SKM-1 (cell line): Measurements from ENCODE around the gene RPL11.
"Not testable (repeated sequence)": the region's sequence is repeated elsewhere in the genome, so short reads cannot be mapped to it uniquely, and the experiment has no call there.

Experiments used
- DNase-seq: peaks from one replicate; lab custom pipeline; 2025; ENCODE audit not compliant: unreplicated experiment; lab: John Stamatoyannopoulos, UW

Gene RPL11

DNA sequence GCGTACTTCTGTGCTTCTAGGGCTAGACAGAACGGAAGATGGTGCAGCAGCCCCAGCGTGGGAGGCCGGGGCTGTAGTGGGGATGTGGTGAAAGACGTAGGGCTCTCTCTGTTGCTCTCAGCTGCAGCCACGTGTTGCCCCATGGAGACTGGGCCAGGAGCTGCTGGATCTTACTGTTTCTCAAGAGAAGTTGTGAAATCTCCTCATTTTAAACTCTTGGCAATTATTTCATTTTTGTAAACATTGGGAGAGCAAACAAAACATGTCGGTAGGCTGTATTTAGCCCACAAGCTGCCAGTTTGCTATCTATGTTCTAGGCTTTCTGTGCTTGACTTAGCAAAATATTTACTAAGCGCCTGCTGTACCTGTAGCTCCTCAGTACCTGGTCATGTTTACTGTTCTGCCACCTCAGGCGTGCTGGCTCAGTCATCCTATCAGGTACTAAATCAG, 35.8 kb downstream of the RPL11 start:
- peak; percentile 54 for DNase-seq

DNA sequence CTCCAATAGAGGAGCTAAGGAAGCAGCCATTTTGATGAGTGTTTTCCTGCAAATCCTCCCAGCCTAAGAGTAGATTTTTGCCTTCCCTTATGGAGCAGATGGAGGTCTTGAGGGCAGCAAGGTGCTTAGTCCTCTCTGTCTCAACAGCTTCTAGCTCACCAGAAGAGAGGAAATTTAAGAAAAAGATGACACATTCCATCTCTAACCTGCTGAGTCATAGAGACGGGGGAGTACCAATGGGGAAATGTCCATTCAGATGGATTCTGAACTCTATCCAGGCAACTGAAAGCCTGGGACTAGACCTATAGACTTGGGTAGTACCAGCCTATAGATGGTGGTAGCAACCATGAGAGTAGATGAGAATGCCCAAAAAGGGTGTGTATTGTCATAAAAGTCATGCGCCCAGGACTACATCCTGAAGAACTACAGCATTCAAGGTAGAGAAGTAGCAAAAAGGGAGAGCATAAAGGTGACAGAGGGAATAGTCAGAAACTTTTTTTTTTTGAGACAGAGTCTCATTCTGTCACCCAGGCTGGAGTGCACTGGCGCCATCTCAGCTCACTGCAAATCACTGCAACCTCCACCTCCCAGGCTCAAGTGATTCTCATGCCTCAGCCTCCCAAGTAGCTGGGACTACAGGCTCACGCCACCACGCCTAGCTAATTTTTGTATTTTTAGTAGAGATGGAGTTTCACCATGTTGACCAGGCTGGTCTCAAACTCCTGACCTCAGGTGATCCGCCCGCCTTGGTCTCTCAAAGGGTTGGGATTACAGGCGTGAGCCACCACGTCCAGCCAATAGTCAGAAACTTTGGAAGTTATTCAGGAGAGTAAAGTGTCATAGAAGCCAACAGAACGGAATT, 41.0 kb downstream of the RPL11 start:
- DNase-seq, result no peak

DNA sequence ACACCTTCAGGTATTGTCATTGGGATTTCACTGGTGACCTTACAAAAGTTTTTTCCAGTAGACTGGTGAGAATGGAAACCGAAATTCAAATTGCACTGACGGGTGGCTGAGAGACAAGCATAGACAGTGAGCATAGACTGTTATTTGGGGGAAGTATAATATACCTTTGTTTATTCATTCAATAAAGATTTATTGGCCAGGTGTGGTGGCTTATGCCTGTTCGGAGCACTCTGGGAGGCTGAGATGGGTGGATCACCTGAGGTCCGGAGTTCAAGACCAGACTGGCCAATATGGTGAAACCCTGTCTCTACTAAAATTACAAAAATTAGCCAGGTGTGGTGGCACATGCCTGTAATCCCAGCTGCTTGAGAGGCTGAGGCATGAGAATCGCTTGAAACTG, 41.7 kb downstream of the RPL11 start:
- not testable (repeated sequence) for DNase-seq

DNA sequence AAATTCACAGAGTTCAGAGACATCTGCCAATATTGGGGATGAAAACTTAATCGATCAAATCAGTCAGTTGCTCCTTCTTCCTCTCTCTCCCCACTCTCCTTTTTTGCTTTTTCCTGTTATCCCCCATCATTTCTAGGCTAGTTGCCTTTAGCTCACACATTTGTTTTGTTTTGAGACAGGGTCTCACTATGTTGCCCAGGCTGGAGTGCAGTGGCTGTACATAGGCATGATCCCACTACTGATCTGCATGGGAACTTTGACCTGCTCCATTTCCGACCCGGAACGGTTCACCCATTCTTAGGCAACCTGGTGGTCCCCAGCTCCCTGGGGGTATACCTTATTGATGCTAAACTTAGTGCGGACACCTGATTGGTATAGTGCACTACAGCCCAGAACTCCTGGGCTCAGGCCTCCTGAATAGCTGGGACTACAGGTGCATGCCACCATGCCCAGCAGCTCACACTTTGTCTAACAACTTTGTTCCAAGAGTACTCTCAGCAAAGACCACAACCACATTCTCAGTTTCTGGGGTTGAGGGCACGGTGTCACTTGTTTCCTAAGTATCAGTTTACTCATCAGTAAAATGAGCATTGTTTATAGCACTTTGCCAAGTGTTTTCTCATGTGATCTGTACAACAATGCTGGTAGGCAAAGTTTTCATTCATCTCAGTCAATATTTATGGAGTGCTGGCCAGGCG, 45.0 kb downstream of the RPL11 start:
- no peak for DNase-seq

- no peak for DNase-seq
Measured at GRCh38 chr1:23741609-23742008, 50.0 kb downstream of the RPL11 start.

- DNase-seq, result no peak
Measured at GRCh38 chr1:23742670-23743286, 51.2 kb downstream of the RPL11 start.

GRCh38 chr1:23743287-23744152, 51.9 kb downstream of the RPL11 start, which contains the start of gene ELOA:
Gene ELOA, plus strand, starts transcription at chr1:23743471. Its CDS starts 33 bp downstream, at chr1:23743504.
- DNase-seq, result peak; percentile 23

DNA sequence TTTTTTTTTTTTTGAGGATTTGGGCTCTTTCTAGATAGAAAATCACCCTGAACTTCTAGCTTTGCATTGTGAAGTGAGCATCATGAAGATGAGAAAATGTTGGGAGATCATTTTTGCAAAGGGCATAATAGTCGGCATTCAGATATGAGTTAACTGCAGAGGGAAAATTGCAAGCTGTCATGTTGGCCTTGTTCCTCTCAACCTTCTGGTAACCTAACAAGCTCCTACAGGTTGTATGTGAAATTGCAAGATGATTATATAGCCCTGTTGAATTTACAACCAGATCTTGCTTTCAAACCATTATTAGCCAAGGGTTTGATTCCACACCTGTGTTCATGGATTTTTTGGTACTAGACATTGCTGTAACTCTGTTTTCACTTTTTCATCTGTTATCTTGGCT, 53.9 kb downstream of the RPL11 start:
- peak; percentile 31 for DNase-seq
